ENCODE data around the gene SFXN3.

DNA sequence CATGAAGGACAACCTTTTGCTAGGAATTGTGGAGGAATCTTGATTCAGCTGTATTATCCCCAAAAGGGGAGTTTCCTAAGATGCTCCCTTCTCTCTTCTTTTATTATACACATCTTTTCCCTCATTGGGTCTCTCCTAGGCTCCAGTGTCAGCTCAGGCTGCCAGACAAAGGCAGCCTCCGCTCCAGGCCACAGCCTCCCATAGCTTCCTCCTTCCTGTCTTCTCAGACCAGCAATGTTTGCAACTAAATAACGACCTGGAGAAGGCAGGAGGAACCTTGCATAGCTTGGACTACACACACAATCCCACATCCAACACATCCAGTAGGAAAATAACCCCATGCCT, 12.3 kb downstream of the SFXN3 start:
- TF ChIP-seq, protein P1, sequence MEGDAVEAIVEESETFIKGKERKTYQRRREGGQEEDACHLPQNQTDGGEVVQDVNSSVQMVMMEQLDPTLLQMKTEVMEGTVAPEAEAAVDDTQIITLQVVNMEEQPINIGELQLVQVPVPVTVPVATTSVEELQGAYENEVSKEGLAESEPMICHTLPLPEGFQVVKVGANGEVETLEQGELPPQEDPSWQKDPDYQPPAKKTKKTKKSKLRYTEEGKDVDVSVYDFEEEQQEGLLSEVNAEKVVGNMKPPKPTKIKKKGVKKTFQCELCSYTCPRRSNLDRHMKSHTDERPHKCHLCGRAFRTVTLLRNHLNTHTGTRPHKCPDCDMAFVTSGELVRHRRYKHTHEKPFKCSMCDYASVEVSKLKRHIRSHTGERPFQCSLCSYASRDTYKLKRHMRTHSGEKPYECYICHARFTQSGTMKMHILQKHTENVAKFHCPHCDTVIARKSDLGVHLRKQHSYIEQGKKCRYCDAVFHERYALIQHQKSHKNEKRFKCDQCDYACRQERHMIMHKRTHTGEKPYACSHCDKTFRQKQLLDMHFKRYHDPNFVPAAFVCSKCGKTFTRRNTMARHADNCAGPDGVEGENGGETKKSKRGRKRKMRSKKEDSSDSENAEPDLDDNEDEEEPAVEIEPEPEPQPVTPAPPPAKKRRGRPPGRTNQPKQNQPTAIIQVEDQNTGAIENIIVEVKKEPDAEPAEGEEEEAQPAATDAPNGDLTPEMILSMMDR (IDR thresholded peaks at IDR 0.05): no peak
- TF ChIP-seq POLR2A (IDR thresholded peaks at IDR 0.05): no peak

All from lower leg skin (tissue), 3 donors.